ENCODE results near the gene DAB2IP.

DAB2IP gene

DNA sequence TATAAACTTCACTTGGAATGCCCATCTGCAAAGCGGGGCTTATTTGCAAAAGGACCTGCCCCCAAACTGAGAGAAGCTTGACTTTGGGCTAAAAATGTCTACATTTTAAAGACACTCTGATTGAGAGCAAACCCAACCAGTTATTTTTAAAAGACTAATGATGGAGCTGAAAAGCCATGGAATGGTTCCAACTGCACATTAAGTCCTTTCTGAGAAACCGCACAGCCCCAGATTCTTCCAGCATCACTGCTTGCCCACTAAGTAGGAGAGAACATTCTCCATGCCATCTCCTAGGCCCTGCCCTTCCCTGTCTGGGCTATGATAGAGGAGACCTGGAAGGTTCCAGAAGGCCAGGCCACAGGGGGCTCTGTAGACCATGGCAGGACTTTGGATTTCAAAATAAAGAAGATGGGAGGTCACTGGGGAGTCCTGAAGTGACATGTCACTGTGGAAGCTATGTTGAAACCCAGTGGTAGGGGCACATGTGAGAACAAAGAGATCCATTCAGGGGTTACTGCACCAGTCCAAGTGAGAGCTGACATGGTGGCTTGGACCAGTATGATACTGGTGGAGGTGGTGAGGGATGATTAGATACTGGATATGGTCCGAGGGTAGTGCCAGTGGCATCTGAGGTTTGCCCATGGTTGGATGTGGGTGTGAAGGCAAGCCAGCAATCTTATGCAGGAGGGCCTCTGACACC, 179.2 kb downstream of the DAB2IP start:
- H3K9me3 ChIP-seq (ENCODE audit: insufficient read depth, low read length): no peaks in the 10 kb centered on the region
- no peak overlapping the region for H3K9ac ChIP-seq (ENCODE audit: low read length)
- no peak for TF ChIP-seq EZH2phosphoT487 (conservative IDR thresholded peaks at IDR 0.05; ENCODE audit: low read length)
- TF ChIP-seq, protein P1, sequence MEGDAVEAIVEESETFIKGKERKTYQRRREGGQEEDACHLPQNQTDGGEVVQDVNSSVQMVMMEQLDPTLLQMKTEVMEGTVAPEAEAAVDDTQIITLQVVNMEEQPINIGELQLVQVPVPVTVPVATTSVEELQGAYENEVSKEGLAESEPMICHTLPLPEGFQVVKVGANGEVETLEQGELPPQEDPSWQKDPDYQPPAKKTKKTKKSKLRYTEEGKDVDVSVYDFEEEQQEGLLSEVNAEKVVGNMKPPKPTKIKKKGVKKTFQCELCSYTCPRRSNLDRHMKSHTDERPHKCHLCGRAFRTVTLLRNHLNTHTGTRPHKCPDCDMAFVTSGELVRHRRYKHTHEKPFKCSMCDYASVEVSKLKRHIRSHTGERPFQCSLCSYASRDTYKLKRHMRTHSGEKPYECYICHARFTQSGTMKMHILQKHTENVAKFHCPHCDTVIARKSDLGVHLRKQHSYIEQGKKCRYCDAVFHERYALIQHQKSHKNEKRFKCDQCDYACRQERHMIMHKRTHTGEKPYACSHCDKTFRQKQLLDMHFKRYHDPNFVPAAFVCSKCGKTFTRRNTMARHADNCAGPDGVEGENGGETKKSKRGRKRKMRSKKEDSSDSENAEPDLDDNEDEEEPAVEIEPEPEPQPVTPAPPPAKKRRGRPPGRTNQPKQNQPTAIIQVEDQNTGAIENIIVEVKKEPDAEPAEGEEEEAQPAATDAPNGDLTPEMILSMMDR (IDR thresholded peaks at IDR 0.05; ENCODE audit: insufficient read depth, low read length, poor library complexity, severe bottlenecking): no peak
- no peak overlapping the region for H3K27ac ChIP-seq (ENCODE audit: low read depth, low read length)
- H3K79me2 ChIP-seq (ENCODE audit: insufficient read depth, low read length): no peaks in the 10 kb centered on the region
- H3K4me3 ChIP-seq (ENCODE audit: insufficient read depth, low read length, poor library complexity, severe bottlenecking): no peak overlapping the region
- H3K36me3 ChIP-seq (ENCODE audit: low read length): no peaks in the 10 kb centered on the region
- H2AFZ ChIP-seq (ENCODE audit: low read depth, low read length, severe bottlenecking): no peak overlapping the region
- H4K20me1 ChIP-seq (ENCODE audit: low read depth, low read length): no peaks in the 10 kb centered on the region
- H3K4me2 ChIP-seq (ENCODE audit: low read depth, low read length, poor library complexity, severe bottlenecking): no peak overlapping the region
- H3K27me3 ChIP-seq (ENCODE audit: low read length): no peaks in the 10 kb centered on the region
- H3F3A ChIP-seq (ENCODE audit: insufficient read depth): no peaks in the 10 kb centered on the region
- no peaks in the 10 kb centered on the region for H3K9me2 ChIP-seq (replicated peaks; ENCODE audit: insufficient read depth, low read length)

DNA sequence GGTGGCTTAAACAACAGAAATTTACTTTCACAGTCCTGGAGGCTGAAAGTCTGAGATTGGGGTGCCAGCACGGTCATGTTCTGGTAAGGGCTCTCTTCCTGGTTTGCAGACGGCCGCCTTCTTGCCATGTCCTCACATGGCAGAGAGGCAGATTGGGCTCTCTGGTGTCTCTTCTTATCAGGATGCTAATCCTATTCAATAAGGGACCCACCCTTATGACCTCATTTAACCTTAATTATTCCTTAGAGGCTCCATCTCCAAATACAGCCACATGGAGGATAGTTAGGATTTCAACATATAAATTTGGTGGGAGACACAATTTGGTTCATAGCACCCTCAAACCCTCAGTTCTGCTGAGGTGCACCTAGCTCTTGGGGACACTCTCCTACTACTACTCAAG, 180.4 kb downstream of the DAB2IP start:
- Histone ChIP-seq H3K27me3 (ENCODE audit: low read length) (no peaks in the 10 kb centered on the region), H3K4me2 (ENCODE audit: low read depth, low read length, poor library complexity, severe bottlenecking) (no peak overlapping the region), H2AFZ (ENCODE audit: low read depth, low read length, severe bottlenecking) (no peak overlapping the region), H3K79me2 (ENCODE audit: insufficient read depth, low read length) (no peaks in the 10 kb centered on the region), H3K9me3 (ENCODE audit: insufficient read depth, low read length) (no peaks in the 10 kb centered on the region), H3K36me3 (ENCODE audit: low read length) (no peaks in the 10 kb centered on the region), H3F3A (ENCODE audit: insufficient read depth) (no peaks in the 10 kb centered on the region), H4K20me1 (ENCODE audit: low read depth, low read length) (no peaks in the 10 kb centered on the region), H3K4me3 (ENCODE audit: insufficient read depth, low read length, poor library complexity, severe bottlenecking) (no peak overlapping the region), H3K9ac (ENCODE audit: low read length) (no peak overlapping the region), H3K9me2 (replicated peaks; ENCODE audit: insufficient read depth, low read length) (no peaks in the 10 kb centered on the region), H3K27ac (ENCODE audit: low read depth, low read length) (no peak overlapping the region)
- TF ChIP-seq, protein P1 (IDR thresholded peaks at IDR 0.05; ENCODE audit: insufficient read depth, low read length, poor library complexity, severe bottlenecking): no peak
- TF ChIP-seq EZH2phosphoT487 (conservative IDR thresholded peaks at IDR 0.05; ENCODE audit: low read length): no peak

DNA sequence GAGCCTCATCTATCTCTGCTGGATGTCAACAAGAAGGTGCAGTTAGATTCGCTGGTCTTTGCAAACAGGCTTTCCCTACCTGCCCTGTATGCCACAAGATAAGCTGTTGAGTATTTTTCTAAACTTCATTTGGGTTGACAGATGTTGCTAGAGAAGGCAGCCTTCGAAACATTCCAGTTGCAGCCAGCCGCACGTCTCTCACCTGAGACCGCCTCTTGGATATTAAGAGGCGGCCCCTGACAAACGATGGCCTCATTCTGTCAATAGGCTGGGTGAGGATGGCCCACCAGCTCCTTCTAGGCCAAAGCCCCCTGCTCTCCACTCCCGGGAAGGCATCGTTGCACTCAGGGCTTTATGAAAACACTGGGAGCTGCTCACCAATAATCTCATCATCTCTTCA, 181.6 kb downstream of the DAB2IP start:
- no peaks in the 10 kb centered on the region for H3K9me2 ChIP-seq (replicated peaks; ENCODE audit: insufficient read depth, low read length)
- no peaks in the 10 kb centered on the region for H3F3A ChIP-seq (ENCODE audit: insufficient read depth)
- no peak overlapping the region for H3K4me3 ChIP-seq (ENCODE audit: insufficient read depth, low read length, poor library complexity, severe bottlenecking)
- no peak overlapping the region for H3K27ac ChIP-seq (ENCODE audit: low read depth, low read length)
- H3K4me2 ChIP-seq (ENCODE audit: low read depth, low read length, poor library complexity, severe bottlenecking): no peak overlapping the region
- no peaks in the 10 kb centered on the region for H3K36me3 ChIP-seq (ENCODE audit: low read length)
- H4K20me1 ChIP-seq (ENCODE audit: low read depth, low read length): no peaks in the 10 kb centered on the region
- H2AFZ ChIP-seq (ENCODE audit: low read depth, low read length, severe bottlenecking): no peak overlapping the region
- no peaks in the 10 kb centered on the region for H3K79me2 ChIP-seq (ENCODE audit: insufficient read depth, low read length)
- TF ChIP-seq EZH2phosphoT487 (conservative IDR thresholded peaks at IDR 0.05; ENCODE audit: low read length): no peak
- TF ChIP-seq, protein P1 (IDR thresholded peaks at IDR 0.05; ENCODE audit: insufficient read depth, low read length, poor library complexity, severe bottlenecking): no peak
- no peak overlapping the region for H3K9ac ChIP-seq (ENCODE audit: low read length)
- H3K9me3 ChIP-seq (ENCODE audit: insufficient read depth, low read length): no peaks in the 10 kb centered on the region
- no peaks in the 10 kb centered on the region for H3K27me3 ChIP-seq (ENCODE audit: low read length)
